Measurements from ENCODE around the gene ARPC5.

- no peak for TF ChIP-seq EZH2 (IDR thresholded peaks at IDR 0.05; ENCODE audit: borderline replicate concordance, low read length)
- TF ChIP-seq, protein P1, sequence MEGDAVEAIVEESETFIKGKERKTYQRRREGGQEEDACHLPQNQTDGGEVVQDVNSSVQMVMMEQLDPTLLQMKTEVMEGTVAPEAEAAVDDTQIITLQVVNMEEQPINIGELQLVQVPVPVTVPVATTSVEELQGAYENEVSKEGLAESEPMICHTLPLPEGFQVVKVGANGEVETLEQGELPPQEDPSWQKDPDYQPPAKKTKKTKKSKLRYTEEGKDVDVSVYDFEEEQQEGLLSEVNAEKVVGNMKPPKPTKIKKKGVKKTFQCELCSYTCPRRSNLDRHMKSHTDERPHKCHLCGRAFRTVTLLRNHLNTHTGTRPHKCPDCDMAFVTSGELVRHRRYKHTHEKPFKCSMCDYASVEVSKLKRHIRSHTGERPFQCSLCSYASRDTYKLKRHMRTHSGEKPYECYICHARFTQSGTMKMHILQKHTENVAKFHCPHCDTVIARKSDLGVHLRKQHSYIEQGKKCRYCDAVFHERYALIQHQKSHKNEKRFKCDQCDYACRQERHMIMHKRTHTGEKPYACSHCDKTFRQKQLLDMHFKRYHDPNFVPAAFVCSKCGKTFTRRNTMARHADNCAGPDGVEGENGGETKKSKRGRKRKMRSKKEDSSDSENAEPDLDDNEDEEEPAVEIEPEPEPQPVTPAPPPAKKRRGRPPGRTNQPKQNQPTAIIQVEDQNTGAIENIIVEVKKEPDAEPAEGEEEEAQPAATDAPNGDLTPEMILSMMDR (IDR thresholded peaks at IDR 0.05; ENCODE audit: low read length), result no peak
These were observed 431 bp downstream of the ARPC5 start for GRCh38 chr1:183635099-183635605.

All from OCI-LY1 (cell line).